NB4 (cell line): ENCODE measurements around the gene GK.

Experiments
- CTCF ChIP-seq: IDR thresholded peaks from one replicate; pipeline ENCODE4 v1.5.1; 2012; ENCODE audit warnings: low read depth, low read length
- MAX ChIP-seq: IDR thresholded peaks from 2 replicates; pipeline ENCODE4 v1.6.1; 2011; ENCODE audit warnings: low read depth, low read length
- POLR2A ChIP-seq: IDR thresholded peaks from 2 replicates; pipeline ENCODE4 v1.6.1; 2011; ENCODE audit warnings: mild to moderate bottlenecking; ENCODE audit not compliant: insufficient read length; ENCODE audit errors: extremely low read depth

- no peak for TF ChIP-seq POLR2A
- no peak for TF ChIP-seq CTCF
- TF ChIP-seq MAX: peak; percentile 83
These were observed 6.2 kb downstream of the GK start for GRCh38 chrX:30659421-30659820.
